Thyroid gland (tissue), 4 donors: ENCODE data around the gene DTNB. TPM values are rescaled to one million over a fixed set of nuclear protein-coding genes. Genes with fewer than 3 reads are reported as not detected.

Experiments used
- DNase-seq, 2 donors: peaks; one replicate each; pipeline ENCODE4 v3.0.0-alpha.2; 2019
- H3K27ac ChIP-seq, 3 donors: fragments of 200-600 bp; sonication (generic); 1 replicate in 2 of 3; 2 replicates in 1 of 3; pipeline ENCODE4 v1.5.1; 2016 to 2019; ENCODE audit warnings: mild to moderate bottlenecking in 1 of 3, moderate library complexity in 1 of 3
- H3K27me3 ChIP-seq: fragments of 200-600 bp; sonication (generic); one replicate; pipeline ENCODE4 v1.5.1; 2019
- H3K36me3 ChIP-seq, 2 donors: fragments of 200-600 bp; sonication (generic); one replicate each; pipeline ENCODE4 v1.5.1; 2016 to 2019
- H3K4me1 ChIP-seq, 2 donors: fragments of 200-600 bp; sonication (generic); one replicate each; pipeline ENCODE4 v1.5.1; 2017 to 2019
- H3K4me3 ChIP-seq, 3 donors: fragments of 200-600 bp; sonication (generic); replicated peaks in 1 of 3; 1 replicate in 2 of 3; 2 replicates in 1 of 3; pipeline ENCODE4 v1.5.1; 2016; ENCODE audit warnings: mild to moderate bottlenecking in 1 of 3
- H3K9me3 ChIP-seq: fragments of 200-600 bp; sonication (generic); one replicate; pipeline ENCODE4 v1.5.1; 2017
- CTCF ChIP-seq, 6 experiments: fragments of 200-600 bp in 3 of 6; fragments of 450-650 bp in 3 of 6; sonication (generic) in 3 of 6; IDR thresholded peaks; one replicate each; pipeline ENCODE4 v1.5.1; 2016 to 2019; ENCODE audit warnings: antibody characterized with exemption in 6 of 6, mild to moderate bottlenecking in 2 of 6, inconsistent platforms in 1 of 6, moderate library complexity in 1 of 6
- POLR2A ChIP-seq, 2 donors: fragments of 450-650 bp; IDR thresholded peaks; one replicate each; pipeline ENCODE4 v1.6.1; 2017; ENCODE audit warnings: antibody characterized with exemption in 2 of 2, mild to moderate bottlenecking in 2 of 2, moderate library complexity in 1 of 2
- WGBS, 2 donors: methylation state at CpG; one replicate each; pipeline ENCODE4 v1.1.5; 2017; 5-methylcytosine and 5-hydroxymethylcytosine counted together
- intact Hi-C: fragments of 100-400 bp; cut with DNase I; formaldehyde crosslinking; loops from one replicate; pipeline ENCODE4 v1.15.1; 2023
- total RNA-seq, 4 donors: library from RNA; depleted of rRNA; stranded (reverse); fragments of >200 nt; gene quantifications; one replicate each; pipeline ENCODE4 v1.2.3, GENCODE V29; 2016

Gene DTNB
- total RNA-seq, 4 donors from 2014 or later: 38.9 to 75.2 (median 55.5) TPM

DNA sequence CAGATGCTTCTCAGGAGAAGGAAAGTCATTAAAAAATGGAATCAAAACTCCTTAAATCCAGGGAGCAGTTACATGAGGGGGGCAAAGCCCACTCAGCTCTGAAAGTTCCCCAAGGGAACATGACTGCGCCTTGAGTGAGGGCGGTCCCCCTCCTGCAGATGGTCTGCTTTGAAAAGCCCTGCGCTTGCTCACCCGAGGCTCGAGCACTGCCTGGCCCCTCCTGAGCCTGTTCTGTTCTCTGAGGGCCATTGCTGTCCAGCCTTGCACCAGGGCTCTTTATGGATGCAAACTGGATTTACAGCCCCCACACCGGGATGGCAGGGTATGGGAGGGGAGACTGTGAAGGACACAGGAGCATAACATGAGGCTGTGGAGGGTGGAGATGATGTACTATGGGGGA, 293.8 kb downstream of the DTNB start:
- H3K4me1 ChIP-seq: peaks cover 0 to 12% of the 10 kb centered on the region in 2 donors
- TF ChIP-seq CTCF (IDR thresholded peaks at IDR 0.05): no peak
- H3K27ac ChIP-seq: no peak overlapping the region
- H3K9me3 ChIP-seq: no peaks in the 10 kb centered on the region
- no peaks in the 10 kb centered on the region for H3K36me3 ChIP-seq
- no peak overlapping the region for H3K4me3 ChIP-seq
- DNase-seq: no peak
- 83 to 96% methylated on average over 6 of the region's 6 CpGs for WGBS, 2 donors
- no peaks in the 10 kb centered on the region for H3K27me3 ChIP-seq
- intact Hi-C loops: loop anchor here (10.0 kb wide), 1 partner anchor 145 kb away; no protein-coding TSS in a partner anchor

GRCh38 chr2:25378731-25379490, 294.5 kb downstream of the DTNB start:
- Histone ChIP-seq H3K27ac (no peak overlapping the region), H3K9me3 (no peaks in the 10 kb centered on the region), H3K4me3 (no peak overlapping the region), H3K36me3 (no peaks in the 10 kb centered on the region), H3K4me1 (peaks cover 0 to 12% of the 10 kb centered on the region in 2 donors), H3K27me3 (no peaks in the 10 kb centered on the region)
- TF ChIP-seq CTCF (IDR thresholded peaks at IDR 0.05) (no peak), POLR2A (IDR thresholded peaks at IDR 0.05) (no peak)
- 81 to 85% methylated on average over 10 of the region's 10 CpGs for WGBS, 2 donors
- intact Hi-C loops: loop anchor here (10.0 kb wide), 1 partner anchor 146 kb away; no protein-coding TSS in a partner anchor
- no peak for DNase-seq

DNA sequence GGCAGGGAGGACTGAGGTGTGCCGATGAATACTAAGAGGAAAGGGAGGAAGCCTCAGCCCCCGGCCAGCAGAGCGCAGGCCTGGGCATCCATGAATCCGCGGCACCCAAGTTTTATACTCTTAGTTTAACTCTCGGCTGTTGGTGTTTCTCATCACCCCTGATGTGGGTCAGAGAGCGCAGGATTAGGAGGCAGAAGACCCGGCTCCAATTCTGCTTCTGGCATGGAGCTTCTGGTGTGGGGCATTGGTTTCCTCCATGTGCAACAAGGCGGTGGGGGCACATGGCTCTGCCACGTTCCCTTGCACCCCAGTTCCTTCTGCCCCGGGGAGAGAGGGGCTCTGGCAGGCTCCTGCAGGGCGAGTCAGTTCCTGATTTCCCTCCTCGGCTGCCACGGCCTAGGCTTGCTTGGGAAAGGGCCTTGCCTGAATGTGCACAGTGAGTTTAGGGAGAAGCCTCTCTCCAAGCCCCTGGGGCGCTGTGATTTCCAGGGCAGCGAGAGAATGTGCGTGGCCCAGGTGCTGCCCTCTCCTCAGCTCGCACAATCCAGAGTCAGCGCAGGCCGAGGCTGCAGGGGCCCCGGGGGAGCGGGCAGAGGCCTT, 295.5 kb downstream of the DTNB start:
- Histone ChIP-seq H3K4me3 (no peak overlapping the region), H3K36me3 (no peaks in the 10 kb centered on the region), H3K27me3 (no peaks in the 10 kb centered on the region), H3K27ac (no peak overlapping the region), H3K9me3 (no peaks in the 10 kb centered on the region), H3K4me1 (peaks cover 7 to 22% of the 10 kb centered on the region in 2 donors)
- intact Hi-C loops: loop anchor here (10.0 kb wide), 1 partner anchor 147 kb away; no protein-coding TSS in a partner anchor
- no peak for DNase-seq
- TF ChIP-seq CTCF (IDR thresholded peaks at IDR 0.05) (no peak), POLR2A (IDR thresholded peaks at IDR 0.05) (no peak)
- 93 to 94% methylated on average over 16 to 22 of the region's 22 CpGs for WGBS, 2 donors

DNA sequence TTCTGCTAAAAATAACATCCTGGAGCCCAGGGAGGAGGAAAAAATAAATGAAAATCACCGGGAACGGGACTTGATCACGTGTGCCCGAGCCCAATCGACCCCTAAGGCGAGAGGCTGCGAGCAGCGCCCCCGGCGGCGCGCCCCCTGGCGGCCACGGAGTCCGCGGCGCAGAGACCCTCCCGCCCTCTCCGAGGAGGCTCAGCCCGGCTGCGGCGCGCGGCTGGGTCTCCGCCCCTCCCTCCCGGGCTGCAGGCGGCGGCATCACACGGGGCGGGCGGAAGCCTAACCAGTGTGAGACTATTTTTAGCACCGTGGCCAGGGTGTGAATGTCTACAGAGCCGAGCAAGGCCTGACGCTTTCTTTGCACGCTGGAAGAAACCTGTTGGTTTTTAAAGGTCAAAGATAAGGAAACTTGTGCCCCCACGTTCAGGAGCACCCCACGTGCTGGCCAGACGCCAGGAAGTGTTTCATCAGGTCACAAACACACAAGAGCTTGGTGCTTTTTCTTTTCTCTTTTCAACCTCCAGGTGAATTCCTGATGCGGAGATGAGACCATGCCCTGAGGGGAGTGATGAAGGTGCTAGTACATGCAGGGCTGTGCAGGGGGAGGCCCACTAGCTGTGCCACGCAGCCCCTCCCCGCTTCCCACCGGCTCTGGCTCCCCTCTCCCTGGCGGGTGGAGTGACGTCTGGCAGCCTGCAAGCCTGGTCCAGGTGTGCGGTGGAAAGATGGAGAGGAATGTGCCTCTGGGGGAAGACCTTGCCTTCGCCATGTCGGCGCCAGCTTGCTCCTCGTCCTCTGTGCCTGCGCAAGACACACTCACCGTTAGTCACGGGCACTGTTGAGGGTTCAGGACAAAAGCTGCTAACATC, 296.4 kb downstream of the DTNB start:
- no peak overlapping the region for H3K4me3 ChIP-seq
- H3K9me3 ChIP-seq: no peaks in the 10 kb centered on the region
- DNase-seq: peak; percentile 90
- WGBS, 2 donors: 6 to 17% methylated on average over 27 to 34 of the region's 52 CpGs
- H3K36me3 ChIP-seq: no peaks in the 10 kb centered on the region
- H3K27me3 ChIP-seq: no peaks in the 10 kb centered on the region
- peak overlapping the region in 1 of 3 donors; percentile 15 for H3K27ac ChIP-seq
- peaks cover 8 to 23% of the 10 kb centered on the region in 2 donors for H3K4me1 ChIP-seq
- TF ChIP-seq CTCF (IDR thresholded peaks at IDR 0.05) (peak; percentile 32 to 97 (median 91)), POLR2A (IDR thresholded peaks at IDR 0.05) (peak in 1 of 2 donors; percentile 3)
- intact Hi-C loops: loop anchor here (10.0 kb wide), 1 partner anchor 148 kb away; no protein-coding TSS in a partner anchor
